A549 (cell line): Measurements from ENCODE around the gene DCBLD2. TPM values are rescaled to one million over a fixed set of nuclear protein-coding genes. Genes with fewer than 3 reads are reported as not detected.

ENCODE experiments used
- ATAC-seq, 2 experiments: fragments of 200-7000 bp in 1 of 2; fragments of >200 bp in 1 of 2; cut with Nextera tagmentation in 1 of 2; cut with Tn5 transposase in 1 of 2; 3 replicates each; pipeline versions ENCODE4 v1.8.0 to v1.9.1; 2018 to 2020; ENCODE audit warnings: mild to moderate bottlenecking in 1 of 2, moderate library complexity in 1 of 2
- CTCF ChIA-PET: fragments of 300-600 bp; sonication (Branson Sonifier 250); formaldehyde crosslinking; extraction: SDS; loops from one replicate; lab custom pipeline; 2021; ENCODE audit warnings: antibody characterized with exemption, inconsistent platforms; lab: Yijun Ruan, JAX
- POLR2A ChIA-PET: fragments of 350-600 bp; formaldehyde crosslinking; extraction: SDS; loops from one replicate; lab custom pipeline; 2021; ENCODE audit warnings: antibody characterized with exemption, inconsistent platforms; lab: Yijun Ruan, JAX
- DNase-seq, 2 experiments: peaks; one replicate each; pipeline versions ENCODE4 v3.0.0 to v3.0.0-alpha.2; 2011 to 2016; ENCODE audit warnings: low read depth in 1 of 2, low spot score in 1 of 2
- FAIRE-seq: peaks from 2 replicates; lab custom pipeline; 2011; peaks lifted over from hg19 to GRCh38; lab: Jason Lieb, UNC
- H3K27ac ChIP-seq, 2 experiments: fragments of >200 bp; sonication (Bioruptor Twin); formaldehyde crosslinking; 3 replicates each; pipeline ENCODE4 v1.5.1; 2016 to 2017
- H3K4me1 ChIP-seq: fragments of >200 bp; sonication (Bioruptor Twin); formaldehyde crosslinking; 3 replicates; pipeline ENCODE4 v1.6.1; 2016
- H3K4me2 ChIP-seq: fragments of >200 bp; sonication (Bioruptor Twin); formaldehyde crosslinking; 3 replicates; pipeline ENCODE4 v1.6.1; 2016
- H3K4me3 ChIP-seq: fragments of >200 bp; sonication (Bioruptor Twin); formaldehyde crosslinking; 3 replicates; pipeline ENCODE4 v1.5.1; 2016
- H3K9me3 ChIP-seq: fragments of >200 bp; sonication (Bioruptor Twin); formaldehyde crosslinking; 3 replicates; pipeline ENCODE4 v1.6.1; 2016
- CBX2 ChIP-seq: fragments of 200-600 bp; sonication (generic); IDR thresholded peaks from 2 replicates; pipeline ENCODE4 v1.6.1; 2016; ENCODE audit warnings: low read depth, mild to moderate bottlenecking, borderline replicate concordance
- CBX8 ChIP-seq: fragments of 200-600 bp; sonication (generic); IDR thresholded peaks from 2 replicates; pipeline ENCODE4 v1.6.1; 2016
- CHD2 ChIP-seq: fragments of 150-350 bp; IDR thresholded peaks from 2 replicates; pipeline ENCODE4 v1.6.1; 2014; ENCODE audit warnings: low read length; ENCODE audit not compliant: partially characterized antibody
- FOSB ChIP-seq: fragments of 250-450 bp; sonication (Bioruptor Pico); IDR thresholded peaks from 2 replicates; pipeline ENCODE4 v1.5.0; 2020; ENCODE audit warnings: mild to moderate bottlenecking, moderate library complexity
- FOXS1 ChIP-seq: fragments of 250-450 bp; sonication (Bioruptor Pico); IDR thresholded peaks from 2 replicates; pipeline ENCODE4 v1.5.0; 2020; ENCODE audit warnings: mild to moderate bottlenecking, moderate library complexity
- HOXB13 ChIP-seq: fragments of 250-450 bp; sonication (Bioruptor Pico); IDR thresholded peaks from 2 replicates; pipeline ENCODE4 v1.5.0; 2020; ENCODE audit warnings: low read depth, mild to moderate bottlenecking, moderate library complexity
- HOXB5 ChIP-seq: fragments of 250-450 bp; sonication (Bioruptor Pico); IDR thresholded peaks from 2 replicates; pipeline ENCODE4 v1.5.0; 2020; ENCODE audit warnings: mild to moderate bottlenecking, moderate library complexity
- MAZ ChIP-seq: fragments of 150-350 bp; IDR thresholded peaks from 2 replicates; pipeline ENCODE4 v1.6.1; 2014; ENCODE audit warnings: antibody characterized with exemption, low read depth, low read length, borderline replicate concordance
- NFE2L2 ChIP-seq: fragments of 150-350 bp; conservative IDR thresholded peaks from 2 replicates; pipeline ENCODE4 v1.6.1; 2014; ENCODE audit warnings: low read length
- PHF8 ChIP-seq: fragments of 200-600 bp; sonication (generic); IDR thresholded peaks from 2 replicates; pipeline ENCODE4 v1.6.1; 2016; ENCODE audit warnings: low read depth, mild to moderate bottlenecking, antibody characterized with exemption, moderate library complexity, borderline replicate concordance
- POLR2AphosphoS2 ChIP-seq: conservative IDR thresholded peaks from 2 replicates; pipeline ENCODE4 v1.6.1; 2012; ENCODE audit warnings: low read length, improper control_type of control experiment, inconsistent platforms
- RAD21 ChIP-seq, 2 experiments: fragments of >200 bp in 1 of 2; sonication (Bioruptor Twin) in 1 of 2; formaldehyde crosslinking in 1 of 2; IDR thresholded peaks in 1 of 2; conservative IDR thresholded peaks in 1 of 2; 2 replicates in 1 of 2; 3 replicates in 1 of 2; pipeline ENCODE4 v1.6.1; 2012 to 2018; ENCODE audit warnings: inconsistent platforms in 1 of 2
- RARB ChIP-seq: fragments of 250-450 bp; sonication (Bioruptor Pico); IDR thresholded peaks from 2 replicates; pipeline ENCODE4 v1.8.0; 2021; ENCODE audit warnings: mild to moderate bottlenecking, moderate library complexity
- SREBF2 ChIP-seq: fragments of 450-650 bp; IDR thresholded peaks from 2 replicates; pipeline ENCODE4 v1.6.1; 2014; ENCODE audit warnings: mild to moderate bottlenecking, moderate library complexity
- TP53 ChIP-seq: fragments of 250-450 bp; sonication (Bioruptor Pico); IDR thresholded peaks from 2 replicates; pipeline ENCODE4 v1.5.0; 2021; ENCODE audit warnings: mild to moderate bottlenecking, moderate library complexity
- ZC3H11A ChIP-seq: fragments of 450-650 bp; IDR thresholded peaks from 2 replicates; pipeline ENCODE4 v1.6.1; 2014; ENCODE audit warnings: antibody characterized with exemption, mild to moderate bottlenecking
- ZNF302 ChIP-seq: fragments of 250-450 bp; sonication (Bioruptor Pico); IDR thresholded peaks from 2 replicates; pipeline ENCODE4 v1.9.0; 2021; ENCODE audit warnings: inconsistent platforms, mild to moderate bottlenecking, moderate library complexity
- WGBS: methylation state at CpG from one replicate; pipeline ENCODE4 v1.1.6; 2017; ENCODE audit errors: missing lambda C conversion rate; 5-methylcytosine and 5-hydroxymethylcytosine counted together
- polyA plus RNA-seq, 4 experiments: library from polyadenylated mRNA; depleted of rRNA in 3 of 4; stranded (reverse); fragments of >200 nt; fragmentation: RNase III in 1 of 4; extraction: RNeasy Plus Mini Kit Qiagen cat#74134 plus additional on column Dnase treatment in 1 of 4; gene quantifications; 2 replicates in 3 of 4; 3 replicates in 1 of 4; pipeline ENCODE4 v1.2.3, GENCODE V29; 2011 to 2017
- TF ChIP-seq, protein P1 (sequence below): fragments of 450-650 bp; IDR thresholded peaks from 2 replicates; pipeline ENCODE4 v1.6.1; 2014; ENCODE audit warnings: antibody characterized with exemption
- TF ChIP-seq, protein P2 (sequence below): fragments of >200 bp; sonication (Bioruptor Twin); formaldehyde crosslinking; IDR thresholded peaks from 2 replicates; pipeline ENCODE4 v1.6.1; 2016

DCBLD2 gene
- polyA plus RNA-seq, 2 of the 4 experiments (the other 2 are of a cell fraction): 266 to 623 TPM

DNA sequence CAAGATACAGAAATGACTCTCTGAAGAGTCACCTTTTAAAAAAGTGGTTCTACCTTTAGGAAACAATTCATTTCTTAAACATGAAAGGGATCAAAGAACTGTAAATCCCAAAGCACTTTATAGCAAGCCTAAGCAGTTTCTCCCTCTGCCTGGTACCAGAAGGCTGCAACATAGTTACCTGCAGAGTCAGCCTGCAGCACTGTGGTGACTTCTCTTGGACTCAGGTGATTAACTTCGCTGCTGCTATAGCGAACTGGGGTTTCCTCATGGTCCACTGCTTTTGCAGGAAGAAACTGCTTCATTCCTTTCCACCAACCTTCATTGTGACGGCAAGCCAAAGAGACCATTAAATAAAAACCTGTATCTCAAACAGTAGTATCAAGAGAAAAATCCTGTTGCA is 101.1 kb downstream of the DCBLD2 start:
- TF ChIP-seq ZC3H11A: no peak
- no peak for TF ChIP-seq MAZ
- no peak for TF ChIP-seq CBX2
- TF ChIP-seq, protein P1, sequence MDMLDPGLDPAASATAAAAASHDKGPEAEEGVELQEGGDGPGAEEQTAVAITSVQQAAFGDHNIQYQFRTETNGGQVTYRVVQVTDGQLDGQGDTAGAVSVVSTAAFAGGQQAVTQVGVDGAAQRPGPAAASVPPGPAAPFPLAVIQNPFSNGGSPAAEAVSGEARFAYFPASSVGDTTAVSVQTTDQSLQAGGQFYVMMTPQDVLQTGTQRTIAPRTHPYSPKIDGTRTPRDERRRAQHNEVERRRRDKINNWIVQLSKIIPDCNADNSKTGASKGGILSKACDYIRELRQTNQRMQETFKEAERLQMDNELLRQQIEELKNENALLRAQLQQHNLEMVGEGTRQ: no peak
- no peak for TF ChIP-seq PHF8
- no peak for TF ChIP-seq NFE2L2
- TF ChIP-seq, protein P2, sequence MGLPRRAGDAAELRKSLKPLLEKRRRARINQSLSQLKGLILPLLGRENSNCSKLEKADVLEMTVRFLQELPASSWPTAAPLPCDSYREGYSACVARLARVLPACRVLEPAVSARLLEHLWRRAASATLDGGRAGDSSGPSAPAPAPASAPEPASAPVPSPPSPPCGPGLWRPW: no peak
- TF ChIP-seq CHD2: no peak
- TF ChIP-seq RARB (CRISPR knock-in tag): no peak
- TF ChIP-seq FOSB (CRISPR knock-in tag): no peak
- no peak for TF ChIP-seq ZNF302 (CRISPR knock-in tag)
- no peak for TF ChIP-seq POLR2AphosphoS2
- TF ChIP-seq HOXB5 (CRISPR knock-in tag): no peak
- TF ChIP-seq HOXB13: no peak
- Histone ChIP-seq H3K4me2 (no peak overlapping the region), H3K9me3 (no peaks in the 10 kb centered on the region), H3K27ac (no peak overlapping the region), H3K4me3 (no peak overlapping the region), H3K4me1 (no peaks in the 10 kb centered on the region)
- WGBS: 71% methylated on average over 3 of the region's 3 CpGs
- FAIRE-seq (no peak), ATAC-seq (peak; percentile 36 to 42; a peak in 3 of 6 replicates), DNase-seq (no peak)
- CTCF ChIA-PET: interaction anchor here (1.3 kb wide), 1 partner anchor 10 kb away, joined by 4 read pairs; no protein-coding TSS in a partner anchor
- POLR2A ChIA-PET: no interaction called here

DNA sequence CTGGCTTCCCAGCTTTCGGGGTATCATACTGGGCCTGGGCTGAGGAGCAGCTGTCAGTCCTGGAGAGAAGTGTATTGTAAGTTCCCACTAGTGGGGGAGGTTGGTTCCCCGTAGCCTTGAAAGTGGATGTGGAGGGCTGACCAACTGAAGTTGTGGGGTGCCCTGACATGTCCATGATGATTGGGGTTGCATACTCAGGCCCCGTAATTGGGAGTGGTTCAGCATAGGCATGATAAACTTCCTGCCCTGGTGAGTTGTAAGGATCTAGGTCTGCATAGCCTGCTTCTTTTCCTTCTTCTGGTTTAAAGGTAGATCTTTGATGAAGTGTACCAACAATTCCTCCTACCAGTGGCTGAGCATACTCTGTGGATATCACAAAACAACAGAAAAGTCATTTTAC is 102.0 kb downstream of the DCBLD2 start:
- ATAC-seq: peak; percentile 8 to 40; a peak in 3 of 6 replicates
- Histone ChIP-seq H3K27ac (no peak overlapping the region), H3K4me1 (no peaks in the 10 kb centered on the region), H3K4me2 (no peak overlapping the region), H3K4me3 (no peak overlapping the region), H3K9me3 (no peaks in the 10 kb centered on the region)
- ChIA-PET POLR2A (no interaction called here), CTCF (interaction anchor here (1.6 to 2.3 kb wide), 2 partner anchors 16 to 195 kb away, joined by 4 to 7 read pairs; no protein-coding TSS in a partner anchor)
- FAIRE-seq: no peak
- no peak for TF ChIP-seq CBX8
- no peak for TF ChIP-seq FOXS1
- 88% methylated on average over 3 of the region's 3 CpGs for WGBS
- DNase-seq: no peak

DNA sequence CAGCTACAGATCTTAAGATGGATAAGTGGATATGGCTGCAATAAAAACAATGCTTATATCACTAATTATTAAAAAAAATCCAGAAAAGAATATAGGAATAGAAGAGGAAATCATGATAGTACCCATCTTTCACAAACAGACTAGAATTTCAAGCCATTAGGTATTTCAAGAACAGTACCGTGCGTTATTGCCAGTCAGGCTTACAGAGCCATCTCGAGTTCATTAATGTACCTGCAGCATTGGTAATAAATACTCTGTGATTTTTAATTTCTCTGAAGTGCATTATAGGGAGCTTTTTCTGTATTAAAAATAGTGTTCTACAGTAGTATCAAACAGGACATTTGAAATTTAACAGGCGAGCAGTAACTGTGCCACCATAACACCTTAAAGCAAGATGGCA is 102.7 kb downstream of the DCBLD2 start:
- ChIA-PET POLR2A (no interaction called here), CTCF (interaction anchor here (1.2 to 2.3 kb wide), 6 partner anchors 15 to 197 kb away, joined by 4 to 11 read pairs (median 5); no protein-coding TSS in a partner anchor)
- Histone ChIP-seq H3K4me2 (no peak overlapping the region), H3K9me3 (no peaks in the 10 kb centered on the region), H3K4me1 (no peaks in the 10 kb centered on the region), H3K27ac (no peak overlapping the region), H3K4me3 (no peak overlapping the region)
- ATAC-seq (no peak), FAIRE-seq (no peak), DNase-seq (no peak)
- TF ChIP-seq TP53 (no peak), SREBF2 (no peak), CBX2 (no peak), RAD21 (conservative IDR thresholded peaks at IDR 0.05 in 1 of 2, IDR thresholded peaks at IDR 0.05 in 1 of 2) (no peak)
- WGBS: 85% methylated on average over 4 of the region's 4 CpGs

DNA sequence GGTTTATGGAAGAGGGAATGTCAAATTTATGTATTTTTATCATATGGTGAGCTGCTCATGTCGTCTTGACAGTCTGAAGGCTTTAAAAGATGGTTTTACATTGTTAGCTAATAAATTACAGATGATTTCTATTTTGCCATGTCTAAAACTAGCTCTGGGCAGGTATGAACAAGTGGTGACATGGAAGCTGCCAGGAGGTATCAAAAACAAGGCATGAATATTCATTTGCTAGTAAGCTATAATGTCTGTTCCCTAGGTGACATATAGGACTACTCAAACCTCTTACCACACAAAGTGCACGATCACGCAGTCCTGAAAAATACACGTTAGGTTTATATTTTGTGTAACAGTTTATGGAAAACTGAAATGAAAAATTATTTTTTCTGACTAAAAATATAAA is 103.6 kb downstream of the DCBLD2 start:
- FAIRE-seq: no peak
- H3K27ac ChIP-seq: no peak overlapping the region

More for the DNA sequence above, 103.6 kb downstream of the DCBLD2 start:
- DNase-seq (no peak), ATAC-seq (no peak)
- Histone ChIP-seq H3K4me2 (no peak overlapping the region), H3K4me3 (no peak overlapping the region)
- 83% methylated on average over 4 of the region's 4 CpGs for WGBS
- TF ChIP-seq CBX2: no peak
- no peak for TF ChIP-seq CBX8
- TF ChIP-seq, all 56 proteins: peak for 0
- CTCF ChIA-PET: interaction anchor here (1.2 to 2.3 kb wide), 6 partner anchors 16 to 196 kb away, joined by 4 to 11 read pairs (median 5); no protein-coding TSS in a partner anchor
- POLR2A ChIA-PET: no interaction called here
- Histone ChIP-seq H3K4me1 (no peaks in the 10 kb centered on the region), H3K9me3 (no peaks in the 10 kb centered on the region)
